ENCODE results near the gene KRTAP12-2.
A peak's percentile ranks its signal among the peaks of the same experiment; 100 is the strongest.
"Not testable (repeated sequence)": the region's sequence is repeated elsewhere in the genome, so short reads cannot be mapped to it uniquely, and the experiment has no call there.

KRTAP12-2 gene

DNA sequence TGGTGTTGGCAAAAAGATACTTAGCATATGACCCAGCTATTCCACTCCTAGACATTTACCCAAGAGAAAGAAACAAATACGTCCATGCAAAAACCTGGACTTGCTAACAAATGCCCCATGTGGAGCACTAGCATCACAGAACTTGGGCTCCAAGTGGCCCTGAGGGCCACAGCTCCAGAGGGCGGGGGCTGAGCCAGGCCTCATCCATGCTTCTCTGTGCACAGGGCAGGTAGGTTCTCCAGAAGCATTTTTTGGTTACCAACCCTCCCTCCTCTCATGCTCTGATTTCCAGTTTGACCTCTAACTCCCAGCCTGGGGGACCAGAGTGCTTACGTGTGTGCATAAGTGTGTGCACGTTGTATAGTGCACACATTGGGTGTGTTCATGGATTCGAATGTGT lies 2.0 kb downstream of the KRTAP12-2 start:
- Histone ChIP-seq H3K36me3 (ENCODE audit: control insufficient read depth in 5 of 5, insufficient read depth in 5 of 5, low read length in 5 of 5) (no peaks in the 10 kb centered on the region), H3K9me3 (ENCODE audit: control insufficient read depth in 5 of 5, low read length in 5 of 5) (peaks cover 0 to 5% (median 3%) of the 10 kb centered on the region in 5 donors), H3K27ac (ENCODE audit: low read depth, low read length) (no peak overlapping the region), H3K4me1 (ENCODE audit: control insufficient read depth in 5 of 5, insufficient read depth in 5 of 5, low read length in 5 of 5) (no peaks in the 10 kb centered on the region), H3K9ac (ENCODE audit: low read length in 5 of 5) (no peak overlapping the region), H3K27me3 (ENCODE audit: control insufficient read depth in 5 of 5, insufficient read depth in 4 of 5, low read length in 5 of 5) (peaks cover 0 to 8% (median 2%) of the 10 kb centered on the region in 5 donors), H3K4me3 (ENCODE audit: low read depth in 1 of 5, low read length in 5 of 5) (no peak overlapping the region)

DNA sequence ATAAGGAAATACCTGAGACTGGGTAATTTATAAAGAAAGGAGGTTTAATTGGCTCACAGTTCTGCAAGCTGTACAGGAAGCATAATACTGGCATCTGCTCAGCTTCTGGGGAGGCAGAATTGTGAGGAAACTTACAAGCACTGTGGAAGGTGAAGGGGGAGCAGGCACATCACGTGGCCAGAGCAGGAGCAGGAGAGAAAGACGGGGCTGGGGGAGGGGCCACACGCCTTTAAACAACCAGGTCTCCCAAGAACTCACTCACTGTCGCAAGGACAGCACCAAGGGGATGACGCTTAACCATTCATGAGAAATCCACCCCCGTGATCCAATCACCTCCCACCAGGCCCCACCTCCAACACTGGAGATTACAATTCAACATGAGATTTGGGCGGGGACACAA lies 5.2 kb downstream of the KRTAP12-2 start:
- H3K4me1 ChIP-seq (ENCODE audit: control insufficient read depth in 5 of 5, insufficient read depth in 5 of 5, low read length in 5 of 5), result peaks cover 0 to 22% (median 5%) of the 10 kb centered on the region in 5 donors
- H3K9ac ChIP-seq (ENCODE audit: low read length in 5 of 5); H3K27ac ChIP-seq (ENCODE audit: low read depth, low read length); H3K36me3 ChIP-seq (ENCODE audit: control insufficient read depth in 5 of 5, insufficient read depth in 5 of 5, low read length in 5 of 5); H3K4me3 ChIP-seq (ENCODE audit: low read depth in 1 of 5, low read length in 5 of 5); H3K9me3 ChIP-seq (ENCODE audit: control insufficient read depth in 5 of 5, low read length in 5 of 5): not testable (repeated sequence)
- peaks cover 4 to 14% (median 13%) of the 10 kb centered on the region in 5 donors for H3K27me3 ChIP-seq (ENCODE audit: control insufficient read depth in 5 of 5, insufficient read depth in 4 of 5, low read length in 5 of 5)

DNA sequence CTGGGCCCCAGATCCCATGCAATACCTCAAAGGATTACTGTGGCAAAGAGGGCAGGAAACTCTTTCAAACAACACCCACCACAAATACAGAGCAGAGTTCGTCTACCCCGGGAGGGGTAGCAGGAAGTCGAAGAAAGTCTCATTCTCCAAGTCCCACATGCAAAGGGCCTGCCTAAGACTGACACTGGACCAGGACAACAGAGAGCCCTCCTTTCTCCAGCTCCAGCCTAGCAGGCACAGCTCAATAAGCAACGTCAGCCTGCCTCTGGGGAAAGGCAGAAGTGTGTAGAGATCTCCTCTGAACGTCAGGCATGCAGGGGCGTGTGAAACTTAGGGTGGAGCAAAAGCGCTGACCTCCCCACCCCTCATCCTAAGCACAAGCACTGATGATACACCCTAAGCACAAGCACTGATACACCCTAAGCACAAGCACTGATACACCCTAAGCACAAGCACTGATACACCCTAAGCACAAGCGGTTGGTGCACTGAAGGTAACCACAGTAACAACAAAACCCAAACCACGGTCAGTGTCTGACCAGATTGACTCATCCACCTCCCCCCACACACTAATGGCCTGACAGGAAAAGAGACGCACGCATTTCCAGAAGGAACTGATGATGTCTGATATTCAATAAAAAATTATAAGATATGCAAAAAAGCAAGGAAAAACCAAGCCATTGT lies 7.7 kb downstream of the KRTAP12-2 start:
- H3K4me1 ChIP-seq (ENCODE audit: control insufficient read depth in 5 of 5, insufficient read depth in 5 of 5, low read length in 5 of 5), result peaks cover 0 to 22% (median 5%) of the 10 kb centered on the region in 5 donors
- H3K9ac ChIP-seq (ENCODE audit: low read length in 5 of 5), result no peak overlapping the region
- no peaks in the 10 kb centered on the region for H3K36me3 ChIP-seq (ENCODE audit: control insufficient read depth in 5 of 5, insufficient read depth in 5 of 5, low read length in 5 of 5)
- H3K4me3 ChIP-seq (ENCODE audit: low read depth in 1 of 5, low read length in 5 of 5), result no peak overlapping the region
- no peak overlapping the region for H3K27ac ChIP-seq (ENCODE audit: low read depth, low read length)
- peaks cover 0 to 12% (median 11%) of the 10 kb centered on the region in 5 donors for H3K9me3 ChIP-seq (ENCODE audit: control insufficient read depth in 5 of 5, low read length in 5 of 5)
- peaks cover 4 to 20% (median 12%) of the 10 kb centered on the region in 5 donors for H3K27me3 ChIP-seq (ENCODE audit: control insufficient read depth in 5 of 5, insufficient read depth in 4 of 5, low read length in 5 of 5)

DNA sequence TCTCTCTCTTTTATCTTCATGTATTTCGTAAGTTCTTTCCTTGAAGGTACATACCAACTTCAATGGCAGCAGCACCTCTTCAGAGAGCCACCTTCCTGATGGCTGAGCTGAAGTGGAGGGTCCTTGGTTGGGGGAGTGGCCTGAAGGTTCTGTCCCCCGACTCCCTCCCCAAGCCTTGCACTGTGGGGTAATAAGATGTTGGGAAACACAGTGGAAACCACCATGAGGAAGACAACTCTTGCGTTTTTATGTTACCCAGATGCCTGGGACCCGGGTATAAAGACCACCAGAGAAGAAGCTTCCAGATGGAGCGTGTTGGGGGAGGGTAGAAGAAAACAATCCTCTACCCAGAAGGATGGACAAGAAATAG lies 8.2 kb downstream of the KRTAP12-2 start:
- Histone ChIP-seq H3K9ac (ENCODE audit: low read length in 5 of 5) (no peak overlapping the region), H3K36me3 (ENCODE audit: control insufficient read depth in 5 of 5, insufficient read depth in 5 of 5, low read length in 5 of 5) (no peaks in the 10 kb centered on the region), H3K9me3 (ENCODE audit: control insufficient read depth in 5 of 5, low read length in 5 of 5) (peaks cover 0 to 12% (median 11%) of the 10 kb centered on the region in 5 donors), H3K27me3 (ENCODE audit: control insufficient read depth in 5 of 5, insufficient read depth in 4 of 5, low read length in 5 of 5) (peaks cover 4 to 21% (median 14%) of the 10 kb centered on the region in 5 donors), H3K27ac (ENCODE audit: low read depth, low read length) (no peak overlapping the region), H3K4me3 (ENCODE audit: low read depth in 1 of 5, low read length in 5 of 5) (no peak overlapping the region), H3K4me1 (ENCODE audit: control insufficient read depth in 5 of 5, insufficient read depth in 5 of 5, low read length in 5 of 5) (peaks cover 0 to 22% (median 5%) of the 10 kb centered on the region in 5 donors)

DNA sequence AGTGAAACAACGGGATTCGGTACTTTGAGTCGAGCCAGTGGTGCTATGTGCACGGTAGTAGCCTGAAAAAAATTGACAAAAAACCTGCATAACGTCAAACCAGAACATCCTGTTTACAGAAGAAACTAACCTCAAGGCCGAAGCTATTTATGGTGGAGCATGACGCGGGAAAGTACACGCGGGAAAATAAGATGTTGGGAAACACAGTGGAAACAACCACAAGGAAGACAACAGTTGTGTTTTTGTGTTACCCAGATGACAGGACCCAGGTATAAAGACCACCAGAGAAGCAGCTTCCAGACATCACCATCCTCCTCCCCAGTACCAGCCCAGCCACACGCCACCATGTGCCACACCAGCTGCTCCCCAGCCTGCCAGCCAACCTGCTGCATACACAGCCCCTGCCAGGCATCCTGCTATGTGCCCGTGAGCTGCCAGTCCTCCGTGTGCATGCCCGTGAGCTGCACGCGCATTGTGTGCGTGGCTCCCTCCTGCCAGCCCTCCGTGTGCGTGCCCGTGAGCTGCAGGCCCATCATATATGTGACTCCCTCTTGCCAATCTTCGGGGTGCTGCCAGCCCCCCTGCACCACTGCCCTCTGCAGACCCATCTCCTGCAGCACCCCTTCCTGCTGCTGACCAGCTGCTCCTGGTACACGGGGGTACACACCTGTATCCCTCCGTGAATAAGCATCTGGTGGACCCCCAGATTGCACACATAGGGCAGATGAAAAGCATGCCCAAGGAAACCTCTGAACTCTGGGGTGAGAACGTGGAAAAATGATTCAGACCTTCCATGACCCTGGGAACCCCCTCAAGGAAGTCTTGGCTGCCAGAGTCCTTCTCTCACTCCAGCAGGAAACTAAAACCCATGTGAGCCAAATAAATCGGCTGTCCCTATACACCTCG lies 8.8 kb downstream of the KRTAP12-2 start, which contains the start of gene KRTAP12-3:
KRTAP12-3 (plus strand) TSS at position 298 of the 906 bp plus-strand sequence; CDS start at position 346, 48 bp downstream.
- Histone ChIP-seq H3K4me1 (ENCODE audit: control insufficient read depth in 5 of 5, insufficient read depth in 5 of 5, low read length in 5 of 5) (peaks cover 0 to 22% (median 5%) of the 10 kb centered on the region in 5 donors), H3K27me3 (ENCODE audit: control insufficient read depth in 5 of 5, insufficient read depth in 4 of 5, low read length in 5 of 5) (peaks cover 4 to 21% (median 14%) of the 10 kb centered on the region in 5 donors), H3K9me3 (ENCODE audit: control insufficient read depth in 5 of 5, low read length in 5 of 5) (peaks cover 0 to 12% (median 11%) of the 10 kb centered on the region in 5 donors), H3K27ac (ENCODE audit: low read depth, low read length) (no peak within 1 kb of the TSS), H3K4me3 (ENCODE audit: low read depth in 1 of 5, low read length in 5 of 5) (peak within 1 kb of the TSS in 3 of 5 donors; percentile 10 to 27 (median 24)), H3K36me3 (ENCODE audit: control insufficient read depth in 5 of 5, insufficient read depth in 5 of 5, low read length in 5 of 5) (no peaks in the 10 kb centered on the region), H3K9ac (ENCODE audit: low read length in 5 of 5) (no peak within 1 kb of the TSS)

DNA sequence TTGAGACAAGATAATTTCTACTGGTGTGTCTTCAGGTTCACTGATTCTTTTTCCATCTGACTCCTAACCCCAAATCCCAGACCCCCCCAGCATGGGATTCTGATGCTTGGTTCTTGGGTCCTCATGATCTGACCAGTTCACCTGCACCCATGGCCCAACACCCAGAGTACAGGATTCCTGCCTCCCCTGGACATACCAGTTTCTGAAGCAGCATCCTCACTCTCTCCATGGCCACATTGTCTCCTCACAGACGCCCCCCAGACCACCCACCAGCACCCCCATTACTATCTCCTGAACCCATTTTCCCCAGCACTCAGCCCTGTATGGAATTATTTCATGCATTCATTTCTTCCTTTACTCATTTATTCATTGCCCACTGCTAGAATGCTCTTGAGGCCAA lies 9.9 kb downstream of the KRTAP12-2 start:
- Histone ChIP-seq H3K27me3 (ENCODE audit: control insufficient read depth in 5 of 5, insufficient read depth in 4 of 5, low read length in 5 of 5) (peaks cover 4 to 21% (median 14%) of the 10 kb centered on the region in 5 donors), H3K27ac (ENCODE audit: low read depth, low read length) (no peak overlapping the region), H3K4me1 (ENCODE audit: control insufficient read depth in 5 of 5, insufficient read depth in 5 of 5, low read length in 5 of 5) (peaks cover 0 to 22% (median 5%) of the 10 kb centered on the region in 5 donors), H3K36me3 (ENCODE audit: control insufficient read depth in 5 of 5, insufficient read depth in 5 of 5, low read length in 5 of 5) (no peaks in the 10 kb centered on the region), H3K9me3 (ENCODE audit: control insufficient read depth in 5 of 5, low read length in 5 of 5) (peaks cover 0 to 12% (median 11%) of the 10 kb centered on the region in 5 donors), H3K4me3 (ENCODE audit: low read depth in 1 of 5, low read length in 5 of 5) (no peak overlapping the region), H3K9ac (ENCODE audit: low read length in 5 of 5) (no peak overlapping the region)

DNA sequence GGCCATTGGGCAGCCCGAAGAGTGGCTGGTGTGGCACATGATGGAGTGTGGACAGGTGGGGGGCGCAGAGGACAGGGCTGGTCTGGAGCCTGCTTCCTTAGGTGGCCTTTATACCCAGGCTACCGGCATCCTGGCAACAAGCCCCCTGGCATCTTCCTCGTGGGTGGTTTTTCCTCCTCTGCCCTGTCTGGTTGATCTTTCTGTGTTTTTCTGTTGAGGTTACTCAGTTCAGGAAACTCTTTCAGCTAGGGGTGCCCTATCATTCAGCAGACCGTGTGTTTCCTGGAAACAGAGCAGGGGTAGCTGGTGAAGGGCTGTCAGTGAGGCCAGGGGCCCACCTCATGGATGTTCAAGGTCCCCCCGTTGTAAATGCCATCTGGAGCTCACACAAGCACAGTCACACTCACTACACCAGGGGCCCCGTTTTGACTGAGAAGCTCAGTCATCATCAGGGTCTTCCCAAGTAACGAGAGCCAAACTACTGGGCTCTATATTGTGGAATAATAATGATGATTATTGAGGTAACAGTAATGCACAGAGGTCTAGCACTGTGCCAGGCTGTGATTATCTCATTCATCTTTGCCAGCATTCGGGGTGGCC lies 12.1 kb downstream of the KRTAP12-2 start, which contains the start of gene KRTAP12-4:
KRTAP12-4 (minus strand) TSS at position 84 of the 600 bp plus-strand sequence; CDS start at position 39, 45 bp downstream.
- Histone ChIP-seq H3K36me3 (ENCODE audit: control insufficient read depth in 5 of 5, insufficient read depth in 5 of 5, low read length in 5 of 5) (no peaks in the 10 kb centered on the region), H3K4me3 (ENCODE audit: low read depth in 1 of 5, low read length in 5 of 5) (no peak within 1 kb of the TSS), H3K9me3 (ENCODE audit: control insufficient read depth in 5 of 5, low read length in 5 of 5) (peaks cover 0 to 12% (median 11%) of the 10 kb centered on the region in 5 donors), H3K4me1 (ENCODE audit: control insufficient read depth in 5 of 5, insufficient read depth in 5 of 5, low read length in 5 of 5) (peaks cover 0 to 22% (median 5%) of the 10 kb centered on the region in 5 donors), H3K27ac (ENCODE audit: low read depth, low read length) (no peak within 1 kb of the TSS), H3K9ac (ENCODE audit: low read length in 5 of 5) (no peak within 1 kb of the TSS), H3K27me3 (ENCODE audit: control insufficient read depth in 5 of 5, insufficient read depth in 4 of 5, low read length in 5 of 5) (peaks cover 4 to 25% (median 18%) of the 10 kb centered on the region in 5 donors)

DNA sequence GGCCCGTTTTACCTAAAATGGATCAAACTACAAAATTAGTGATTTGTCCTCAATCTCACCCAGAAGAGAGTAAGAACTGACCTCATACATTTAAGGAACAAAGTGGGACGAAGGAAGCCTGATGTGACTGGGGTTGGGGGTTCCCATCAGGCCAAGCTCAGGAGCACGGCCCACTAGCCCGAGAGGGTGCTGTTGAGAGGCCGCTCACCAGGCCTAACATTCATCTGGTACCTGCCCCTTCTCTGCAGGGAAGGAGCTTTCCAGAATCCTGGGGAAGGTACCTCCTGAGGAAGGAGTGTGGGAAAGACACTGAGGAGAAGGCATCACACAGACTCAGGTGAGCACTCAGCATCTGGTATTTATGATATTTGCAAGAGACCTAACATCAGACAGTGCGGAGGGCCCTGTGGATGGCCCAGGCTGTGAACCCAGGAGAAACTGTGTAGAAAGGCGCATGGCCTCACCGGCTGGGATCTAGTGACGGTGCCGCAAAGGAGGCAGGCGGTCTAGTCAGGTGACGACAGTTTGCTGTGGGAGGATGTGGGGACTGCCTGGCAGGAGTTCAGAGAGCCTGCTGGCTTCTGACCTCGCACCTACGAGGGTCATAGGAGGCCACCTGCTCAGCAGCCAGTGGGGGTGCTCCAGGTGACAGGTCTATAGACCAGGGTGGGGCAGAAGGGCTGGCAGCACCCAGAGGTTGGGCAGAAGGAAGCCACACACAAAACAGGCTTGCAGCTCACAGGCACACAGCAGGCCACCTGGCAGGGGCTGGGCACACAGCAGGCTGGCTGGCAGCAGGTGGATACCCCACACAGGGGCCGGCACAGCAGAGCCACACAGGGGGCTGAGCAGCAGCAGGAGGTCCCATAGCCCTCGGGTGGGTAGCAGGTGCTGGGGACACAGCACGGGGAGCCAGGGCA lies 12.8 kb downstream of the KRTAP12-2 start:
- H3K9ac ChIP-seq (ENCODE audit: low read length in 5 of 5), result no peak overlapping the region
- no peak overlapping the region for H3K4me3 ChIP-seq (ENCODE audit: low read depth in 1 of 5, low read length in 5 of 5)
- peaks cover 0 to 19% (median 5%) of the 10 kb centered on the region in 5 donors for H3K4me1 ChIP-seq (ENCODE audit: control insufficient read depth in 5 of 5, insufficient read depth in 5 of 5, low read length in 5 of 5)
- H3K36me3 ChIP-seq (ENCODE audit: control insufficient read depth in 5 of 5, insufficient read depth in 5 of 5, low read length in 5 of 5), result no peaks in the 10 kb centered on the region
- peaks cover 0 to 12% (median 11%) of the 10 kb centered on the region in 5 donors for H3K9me3 ChIP-seq (ENCODE audit: control insufficient read depth in 5 of 5, low read length in 5 of 5)
- H3K27me3 ChIP-seq (ENCODE audit: control insufficient read depth in 5 of 5, insufficient read depth in 4 of 5, low read length in 5 of 5), result peaks cover under 1 to 25% (median 18%) of the 10 kb centered on the region in 5 donors
- H3K27ac ChIP-seq (ENCODE audit: low read depth, low read length), result no peak overlapping the region

DNA sequence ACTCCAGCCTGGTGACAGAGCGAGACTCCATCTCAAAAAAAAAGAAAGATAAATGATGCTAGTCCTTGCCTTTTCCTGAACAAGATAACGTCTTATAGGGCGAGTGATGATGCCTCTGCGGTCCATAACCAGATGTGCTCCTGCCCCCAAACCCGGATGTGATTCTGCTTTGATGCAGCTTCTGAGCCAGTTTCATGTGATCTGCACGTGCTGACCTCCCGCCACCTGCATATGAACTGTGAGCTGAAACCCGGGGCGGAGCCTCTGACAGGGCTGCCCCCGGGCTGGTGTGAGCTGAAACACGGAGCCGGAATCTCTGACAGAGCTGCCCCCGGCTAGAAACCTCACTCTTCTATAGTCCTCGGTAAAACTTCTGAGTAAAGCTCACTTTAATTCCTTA lies 13.6 kb downstream of the KRTAP12-2 start:
- H3K36me3 ChIP-seq (ENCODE audit: control insufficient read depth in 5 of 5, insufficient read depth in 5 of 5, low read length in 5 of 5), result no peaks in the 10 kb centered on the region
- H3K4me1 ChIP-seq (ENCODE audit: control insufficient read depth in 5 of 5, insufficient read depth in 5 of 5, low read length in 5 of 5), result peaks cover 0 to 11% (median under 1%) of the 10 kb centered on the region in 5 donors
- H3K4me3 ChIP-seq (ENCODE audit: low read depth in 1 of 5, low read length in 5 of 5), result no peak overlapping the region
- peaks cover 0 to 12% (median 11%) of the 10 kb centered on the region in 5 donors for H3K9me3 ChIP-seq (ENCODE audit: control insufficient read depth in 5 of 5, low read length in 5 of 5)
- H3K27me3 ChIP-seq (ENCODE audit: control insufficient read depth in 5 of 5, insufficient read depth in 4 of 5, low read length in 5 of 5), result peaks cover 0 to 25% (median 16%) of the 10 kb centered on the region in 5 donors
- no peak overlapping the region for H3K27ac ChIP-seq (ENCODE audit: low read depth, low read length)
- H3K9ac ChIP-seq (ENCODE audit: low read length in 5 of 5), result no peak overlapping the region
